NCI-H1436 treated with DMSO at 0.1 percent for 48 hours (cell line): ENCODE data around the gene AKR1B15.
"Not testable (repeated sequence)": the region's sequence is repeated elsewhere in the genome, so short reads cannot be mapped to it uniquely, and the experiment has no call there.

Source experiments
- DNase-seq: peaks from one replicate; lab custom pipeline; 2025; lab: John Stamatoyannopoulos, UW

Gene AKR1B15

GRCh38 chr7:134563398-134563749 is 14.5 kb downstream of the AKR1B15 start:
- not testable (repeated sequence) for DNase-seq

- DNase-seq = no peak
Measured at GRCh38 chr7:134565643-134566136, 16.8 kb downstream of the AKR1B15 start.

GRCh38 chr7:134567368-134567767 is 18.5 kb downstream of the AKR1B15 start:
- no peak for DNase-seq

- not testable (repeated sequence) for DNase-seq
Measured at GRCh38 chr7:134569962-134570361, 21.1 kb downstream of the AKR1B15 start.

GRCh38 chr7:134571101-134571500 is 22.2 kb downstream of the AKR1B15 start:
- DNase-seq = no peak

- DNase-seq = no peak
Measured at GRCh38 chr7:134571746-134572461, 23.0 kb downstream of the AKR1B15 start.

GRCh38 chr7:134574322-134574721 is 25.4 kb downstream of the AKR1B15 start:
- no peak for DNase-seq

- no peak for DNase-seq
Measured at GRCh38 chr7:134584290-134584689, 35.4 kb downstream of the AKR1B15 start.

- DNase-seq = no peak
Measured at GRCh38 chr7:134585897-134586296, 37.0 kb downstream of the AKR1B15 start.

- no peak for DNase-seq
Measured at GRCh38 chr7:134587750-134588149, 38.8 kb downstream of the AKR1B15 start.

- DNase-seq = no peak
Measured at GRCh38 chr7:134589491-134589941, 40.6 kb downstream of the AKR1B15 start.

GRCh38 chr7:134593530-134594392 is 44.9 kb downstream of the AKR1B15 start:
- DNase-seq = no peak

GRCh38 chr7:134594877-134595276 is 46.0 kb downstream of the AKR1B15 start:
- no peak for DNase-seq

GRCh38 chr7:134599371-134599770 is 50.5 kb downstream of the AKR1B15 start:
- DNase-seq = no peak

GRCh38 chr7:134601459-134601858 is 52.5 kb downstream of the AKR1B15 start:
- no peak for DNase-seq

GRCh38 chr7:134602881-134603451 is 54.1 kb downstream of the AKR1B15 start:
- no peak for DNase-seq

GRCh38 chr7:134605978-134606923 is 57.3 kb downstream of the AKR1B15 start:
- no peak for DNase-seq

- DNase-seq = no peak
Measured at GRCh38 chr7:134611611-134612151, 62.8 kb downstream of the AKR1B15 start.

- no peak for DNase-seq
Measured at GRCh38 chr7:134612197-134612596, 63.3 kb downstream of the AKR1B15 start.

- DNase-seq = no peak
Measured at GRCh38 chr7:134613623-134614347, 64.9 kb downstream of the AKR1B15 start.

- DNase-seq = no peak
Measured at GRCh38 chr7:134616611-134617010, 67.7 kb downstream of the AKR1B15 start.
